HG02981 (cell line): Measurements from ENCODE around the gene GRAMD1A.
A peak's percentile ranks its signal among the peaks of the same experiment; 100 is the strongest.

Source experiments
- ATAC-seq: cut with Tn5 transposase; IDR thresholded peaks from one replicate; pipeline ENCODE4 v1.9.1; 2021; ENCODE audit warnings: mild to moderate bottlenecking, moderate library complexity; ENCODE audit not compliant: unreplicated experiment

GRAMD1A gene

GRCh38 chr19:35051796-35052195 is 51.7 kb downstream of the GRAMD1A start:
- ATAC-seq, result no peak

DNA sequence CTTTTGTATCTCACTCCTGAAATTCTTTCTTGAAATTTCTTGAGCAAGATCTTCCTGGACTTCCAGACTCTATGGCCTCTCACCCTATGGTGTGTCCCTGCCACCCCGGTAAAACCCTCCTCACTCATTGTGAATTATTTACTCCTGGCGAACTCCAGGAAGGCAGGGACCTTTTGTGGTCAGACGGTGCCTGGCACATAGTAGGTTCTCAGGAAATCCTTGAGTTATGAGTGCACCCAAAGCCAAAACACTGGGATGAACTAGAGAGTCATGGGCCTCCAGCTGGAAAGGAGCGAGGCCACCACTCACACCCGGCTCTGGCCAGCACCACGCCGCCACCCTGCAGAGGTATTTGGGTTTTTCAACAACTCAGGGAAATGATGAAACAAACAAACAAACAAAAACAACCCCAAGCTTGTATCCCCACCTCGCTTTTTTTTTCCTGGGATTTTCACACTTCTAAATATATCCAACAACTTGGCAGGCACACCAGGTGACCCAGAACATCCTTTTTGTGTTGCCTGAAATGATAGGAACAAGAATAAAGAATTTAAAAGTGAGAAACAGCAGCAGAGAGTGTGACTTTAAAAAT is 52.6 kb downstream of the GRAMD1A start:
- no peak for ATAC-seq

DNA sequence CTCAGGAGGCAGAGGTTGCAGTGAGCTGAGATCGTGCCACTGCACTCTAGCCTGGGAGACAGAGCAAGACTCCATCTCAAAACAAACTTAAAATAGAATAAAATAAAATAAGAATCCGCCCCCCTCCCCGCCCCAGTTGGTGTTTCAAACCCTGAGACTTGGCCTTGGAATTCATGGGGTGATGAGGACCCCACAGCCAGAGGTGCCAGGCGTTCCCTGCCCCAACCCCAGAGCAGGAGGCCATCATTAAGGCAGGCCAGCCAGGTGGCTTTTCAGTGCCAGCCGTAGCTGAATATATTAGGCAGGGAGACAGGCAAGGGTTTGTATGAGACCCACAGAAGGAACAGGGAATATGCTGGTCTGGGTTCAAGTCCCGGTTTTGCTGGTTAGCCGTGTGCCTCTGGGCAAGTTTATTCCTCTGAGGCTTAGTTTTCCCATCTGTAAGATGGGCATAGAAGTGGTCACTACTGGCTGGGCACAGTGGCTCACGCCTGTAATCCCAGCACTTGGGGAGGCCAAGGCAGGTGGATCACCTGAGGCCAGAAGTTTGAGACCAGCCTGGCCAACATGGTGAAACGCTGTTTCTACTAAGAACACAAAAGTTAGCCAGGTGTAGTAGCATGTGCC is 53.7 kb downstream of the GRAMD1A start:
- no peak for ATAC-seq

DNA sequence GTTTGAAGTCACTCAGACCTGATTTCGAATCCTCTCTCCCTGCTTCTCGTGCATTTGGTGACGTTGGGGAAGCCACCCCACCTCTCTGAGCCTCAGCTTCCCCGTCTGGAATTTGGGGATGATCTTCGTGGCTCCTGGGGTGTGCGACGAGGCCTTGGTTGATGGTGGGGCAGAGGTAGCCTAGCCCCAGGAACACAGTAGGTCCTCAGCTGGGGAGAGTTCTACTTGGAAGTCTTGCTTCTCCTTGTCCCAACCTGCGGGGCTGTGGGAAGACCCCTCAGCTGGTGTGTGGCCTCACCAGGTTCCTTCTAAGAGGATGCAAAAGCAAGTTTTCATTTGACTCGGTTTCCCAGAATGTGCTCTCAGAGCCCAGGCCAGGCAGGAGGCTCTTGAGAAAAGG is 54.5 kb downstream of the GRAMD1A start:
- no peak for ATAC-seq

- ATAC-seq, result no peak
Measured at GRCh38 chr19:35055715-35056179, 55.6 kb downstream of the GRAMD1A start.

DNA sequence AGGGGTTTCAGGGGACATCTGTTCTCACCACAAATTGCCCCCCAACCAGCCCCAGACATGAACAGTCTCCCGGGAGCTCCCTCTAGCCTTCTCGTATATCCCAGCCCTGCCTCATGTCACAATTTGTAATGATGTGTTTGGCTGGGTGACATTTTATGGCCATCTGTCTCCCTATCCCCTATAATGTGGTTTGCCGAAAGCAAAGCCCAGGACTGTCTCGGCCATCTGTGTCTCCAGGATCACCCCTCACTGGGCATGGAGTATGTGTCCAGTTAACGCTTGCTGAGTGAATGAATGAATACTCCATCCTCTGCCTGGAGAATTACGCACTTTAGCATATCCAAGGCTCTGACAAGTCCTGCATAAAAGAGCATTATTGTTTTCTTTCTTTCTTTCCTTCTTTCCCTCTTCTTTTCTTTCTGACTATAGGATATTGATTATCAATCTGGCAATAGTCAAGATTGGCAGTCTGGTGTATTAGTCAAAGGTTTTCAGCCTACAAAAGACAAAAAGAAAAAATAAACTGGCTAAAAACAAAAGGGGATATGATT is 56.5 kb downstream of the GRAMD1A start:
- no peak for ATAC-seq

DNA sequence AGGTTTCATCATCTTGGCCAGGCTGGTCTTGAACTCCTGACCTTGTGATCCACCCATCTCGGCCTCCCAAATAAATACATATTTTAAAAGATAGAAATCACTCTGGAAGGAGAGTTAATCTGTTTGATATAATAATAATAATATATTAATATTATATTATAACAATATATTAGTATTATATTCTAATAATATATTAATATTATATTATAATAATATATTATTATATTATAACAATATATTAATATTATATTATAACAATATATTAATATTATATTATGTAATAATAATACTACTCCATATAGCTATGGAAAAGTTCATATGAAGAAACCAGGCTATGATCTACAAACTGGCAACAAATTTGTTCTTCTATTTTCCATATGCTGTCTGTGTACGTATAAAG is 58.2 kb downstream of the GRAMD1A start:
- no peak for ATAC-seq

DNA sequence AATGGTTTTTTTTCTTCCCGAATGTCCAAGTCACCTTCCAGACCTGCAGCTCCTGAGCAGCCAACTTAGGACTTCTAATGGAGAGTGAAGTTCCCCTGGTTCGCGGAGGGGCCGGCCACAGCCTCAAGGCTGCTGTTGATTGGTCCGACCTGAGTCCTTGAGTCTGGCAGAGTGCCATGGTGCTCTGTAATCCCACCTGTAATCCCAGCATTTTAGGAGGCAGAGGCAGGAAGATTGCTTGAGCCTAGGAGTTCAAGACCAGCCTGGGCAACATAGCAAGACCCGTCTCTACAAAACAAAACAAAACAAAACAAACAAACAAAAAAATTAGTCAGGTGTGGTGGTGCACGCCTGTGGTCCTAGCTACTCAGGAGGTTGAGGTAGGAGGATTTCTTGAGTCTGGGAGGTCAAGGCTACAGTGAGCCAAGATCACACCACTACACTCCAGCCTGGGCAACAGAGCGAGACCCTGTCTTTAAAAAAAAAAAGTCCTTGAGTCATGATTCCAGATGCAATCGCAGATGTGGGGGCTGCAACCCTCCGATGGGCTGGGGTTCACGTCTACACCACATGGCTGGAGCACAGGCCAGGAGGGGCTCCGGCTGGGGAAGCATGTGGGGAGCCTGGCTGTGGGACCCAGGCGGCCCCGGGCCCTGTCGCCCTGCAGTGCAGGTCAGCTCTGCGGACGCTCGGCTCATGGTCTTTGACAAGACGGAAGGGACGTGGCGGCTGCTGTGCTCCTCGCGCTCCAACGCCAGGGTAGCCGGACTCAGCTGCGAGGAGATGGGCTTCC is 59.1 kb downstream of the GRAMD1A start:
- ATAC-seq, result no peak

DNA sequence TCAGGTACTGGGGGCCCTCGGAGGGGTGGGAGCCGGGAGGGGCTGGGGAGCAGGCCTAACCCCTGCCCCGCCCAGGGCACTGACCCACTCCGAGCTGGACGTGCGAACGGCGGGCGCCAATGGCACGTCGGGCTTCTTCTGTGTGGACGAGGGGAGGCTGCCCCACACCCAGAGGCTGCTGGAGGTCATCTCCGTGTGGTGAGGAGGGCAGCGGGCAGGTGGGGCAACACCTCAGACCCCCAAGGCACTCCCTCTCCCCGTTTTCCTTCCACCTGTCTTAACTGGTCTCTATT is 59.6 kb downstream of the GRAMD1A start:
- no peak for ATAC-seq

DNA sequence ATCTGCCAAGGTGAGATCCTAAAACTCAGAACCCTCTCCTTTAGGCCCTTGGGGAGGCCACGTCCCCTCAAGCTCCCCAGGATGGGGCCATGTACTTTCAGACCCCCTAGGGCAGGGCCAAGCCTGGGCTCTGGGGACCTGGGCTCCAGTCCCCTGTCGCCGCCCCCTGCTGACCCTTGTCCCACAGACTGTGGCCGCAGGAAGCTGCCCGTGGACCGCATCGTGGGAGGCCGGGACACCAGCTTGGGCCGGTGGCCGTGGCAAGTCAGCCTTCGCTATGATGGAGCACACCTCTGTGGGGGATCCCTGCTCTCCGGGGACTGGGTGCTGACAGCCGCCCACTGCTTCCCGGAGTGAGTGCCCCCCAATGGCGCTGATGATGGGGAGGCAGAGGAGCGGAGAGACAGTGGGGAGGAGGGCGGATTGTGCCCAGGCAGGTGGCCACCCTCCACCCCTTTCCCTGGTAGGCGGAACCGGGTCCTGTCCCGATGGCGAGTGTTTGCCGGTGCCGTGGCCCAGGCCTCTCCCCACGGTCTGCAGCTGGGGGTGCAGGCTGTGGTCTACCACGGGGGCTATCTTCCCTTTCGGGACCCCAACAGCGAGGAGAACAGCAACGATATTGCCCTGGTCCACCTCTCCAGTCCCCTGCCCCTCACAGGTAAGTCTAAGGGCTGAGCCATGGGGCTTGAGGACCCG is 60.2 kb downstream of the GRAMD1A start:
- no peak for ATAC-seq

DNA sequence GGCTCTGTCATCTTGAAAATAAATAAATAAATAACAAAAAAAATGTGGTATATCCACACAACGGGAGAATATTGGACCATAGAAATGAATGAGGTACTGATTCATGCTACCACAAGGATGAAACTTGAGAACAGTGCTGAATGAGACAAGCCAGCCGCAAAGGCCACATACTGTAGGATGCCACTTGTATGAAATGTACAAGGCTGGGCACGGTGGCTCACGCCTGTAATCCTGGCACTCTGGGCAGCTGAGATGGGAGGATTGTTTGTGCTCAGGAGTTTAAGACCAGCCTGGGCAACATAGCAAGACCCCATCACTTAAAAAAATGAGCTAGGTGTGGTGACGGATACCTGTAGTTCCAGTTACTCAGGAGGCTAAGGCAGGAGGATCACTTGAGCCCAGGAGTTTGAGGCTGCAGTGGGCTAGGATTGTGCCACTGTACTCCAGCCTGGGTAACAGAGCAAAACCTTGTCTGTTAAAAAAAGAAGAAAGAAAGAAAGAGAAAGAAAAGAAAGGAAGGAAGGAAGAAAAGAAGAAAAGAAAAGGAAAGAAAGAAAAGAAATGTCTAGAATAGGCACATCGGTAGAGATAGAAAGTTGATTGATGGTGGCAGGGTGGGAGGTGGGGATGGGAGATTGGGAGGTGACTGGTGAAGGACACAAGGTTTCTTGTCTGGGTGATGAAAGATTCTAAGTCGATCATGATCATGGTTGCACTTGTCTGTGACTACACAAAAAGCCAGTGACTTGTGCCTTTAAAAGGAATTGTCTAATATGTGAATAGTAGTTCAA is 61.7 kb downstream of the GRAMD1A start:
- ATAC-seq, result no peak

- ATAC-seq, result no peak
Measured at GRCh38 chr19:35062942-35063341, 62.8 kb downstream of the GRAMD1A start.

- ATAC-seq, result no peak
Measured at GRCh38 chr19:35063940-35064818, 64.1 kb downstream of the GRAMD1A start.

DNA sequence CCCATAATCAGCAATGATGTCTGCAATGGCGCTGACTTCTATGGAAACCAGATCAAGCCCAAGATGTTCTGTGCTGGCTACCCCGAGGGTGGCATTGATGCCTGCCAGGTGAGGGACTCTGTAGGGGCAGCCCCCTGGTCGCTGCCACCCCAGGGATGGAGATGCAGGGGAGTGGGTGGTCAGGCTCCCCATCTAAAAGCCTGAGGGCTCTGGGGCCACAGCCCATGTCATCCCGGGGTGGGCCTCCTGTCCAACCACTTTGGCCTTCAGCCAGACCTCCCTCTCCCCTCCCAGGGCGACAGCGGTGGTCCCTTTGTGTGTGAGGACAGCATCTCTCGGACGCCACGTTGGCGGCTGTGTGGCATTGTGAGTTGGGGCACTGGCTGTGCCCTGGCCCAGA is 65.5 kb downstream of the GRAMD1A start:
- ATAC-seq, result no peak

GRCh38 chr19:35066121-35066520 is 66.0 kb downstream of the GRAMD1A start:
- no peak for ATAC-seq

DNA sequence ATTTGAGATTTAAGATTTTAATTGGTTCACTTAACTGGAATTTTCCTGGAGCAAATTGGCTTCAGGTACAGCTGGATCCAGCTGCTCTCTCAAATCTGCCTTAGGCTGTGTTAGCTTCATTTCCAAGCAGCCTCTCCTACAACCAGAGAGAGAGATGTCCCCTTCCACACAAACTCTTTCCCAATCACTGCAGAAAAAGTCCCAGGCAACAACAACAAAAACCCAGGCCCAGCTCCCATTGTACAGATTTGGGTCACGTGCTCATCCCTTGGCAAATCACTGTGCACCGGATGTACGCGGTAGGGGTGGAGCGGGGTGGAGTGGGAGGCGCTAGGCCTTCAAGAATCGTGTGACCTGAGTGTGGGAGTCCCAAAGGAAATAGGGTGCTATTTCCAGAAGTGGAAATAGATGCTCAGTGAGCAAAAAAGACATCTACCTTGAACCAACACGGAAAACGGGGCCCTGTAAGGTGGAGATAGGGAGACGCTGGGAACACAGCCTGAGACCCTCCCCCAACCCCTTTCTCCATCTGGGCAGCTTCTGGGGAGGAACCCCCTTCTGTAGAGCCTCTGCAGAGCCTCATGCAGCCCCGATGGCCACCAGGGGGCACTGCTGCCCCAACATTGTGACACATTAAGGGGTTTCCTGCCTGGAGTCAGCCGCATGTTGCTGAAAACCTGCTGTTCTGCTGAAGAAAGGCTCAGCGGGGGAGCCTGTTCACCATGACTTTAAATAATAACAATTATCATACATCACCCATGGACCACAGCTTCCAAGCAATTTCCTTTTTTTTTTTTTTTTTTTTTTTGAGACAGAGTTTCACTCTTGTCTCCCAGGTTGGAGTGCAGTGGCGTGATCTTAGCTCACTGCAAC is 66.8 kb downstream of the GRAMD1A start:
- ATAC-seq, result peak; percentile 64

DNA sequence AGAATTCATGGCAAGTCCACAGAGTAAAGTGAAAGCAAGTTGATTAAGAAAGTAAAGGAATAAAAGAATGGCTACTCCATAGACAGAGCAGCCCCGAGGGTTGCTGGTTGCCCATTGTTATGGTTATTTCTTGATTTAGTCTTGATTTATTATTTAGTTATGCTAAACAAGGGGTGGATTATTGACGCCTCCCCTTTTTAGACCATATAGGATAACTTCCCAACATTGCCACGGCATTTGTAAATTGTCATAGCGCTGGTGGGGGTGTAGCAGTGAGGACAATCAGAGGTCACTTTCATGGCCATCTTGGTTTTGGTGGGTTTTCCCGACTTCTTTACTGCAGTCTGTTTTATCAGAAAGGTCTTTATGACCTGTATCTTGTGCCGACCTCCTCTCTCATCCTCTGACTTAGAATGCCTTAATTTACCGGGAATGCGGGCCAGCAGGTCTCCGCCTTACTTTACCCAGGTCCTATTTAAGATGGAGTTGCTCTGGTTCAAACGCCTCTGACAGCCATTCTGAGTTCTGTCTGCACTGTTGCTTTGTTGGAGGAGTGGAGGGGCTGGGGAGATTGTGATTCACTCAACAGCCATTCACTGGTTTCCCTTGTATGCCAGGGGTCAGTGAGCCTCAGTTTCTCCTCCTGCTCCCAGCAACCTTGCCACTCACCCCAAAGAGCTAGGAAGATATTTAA is 69.0 kb downstream of the GRAMD1A start:
- no peak for ATAC-seq

DNA sequence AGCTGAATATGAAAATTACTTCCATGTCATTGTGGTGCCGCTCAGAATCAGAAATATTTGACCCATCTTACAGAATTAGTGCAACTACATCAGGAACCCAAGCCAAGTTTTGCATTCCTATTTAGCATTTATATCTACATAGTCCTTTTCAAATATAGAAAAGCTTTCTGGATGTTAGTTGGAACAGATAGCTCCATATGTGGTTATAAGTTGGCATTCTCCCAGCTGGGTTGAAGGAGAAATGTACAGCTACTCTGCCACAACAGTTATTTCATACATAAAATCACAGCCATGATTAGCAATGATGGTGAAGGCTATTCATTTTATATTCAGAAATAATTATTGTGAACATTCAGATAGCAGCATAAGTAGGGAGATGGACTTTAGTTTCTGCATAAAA is 69.6 kb downstream of the GRAMD1A start:
- no peak for ATAC-seq
